NCI-H345 (cell line): Measurements from ENCODE around the gene SIRPA.

Source experiments
- DNase-seq: peaks from one replicate; lab custom pipeline; 2025; lab: John Stamatoyannopoulos, UW

The SIRPA gene

GRCh38 chr20:1933465-1933870 is 38.3 kb downstream of the SIRPA start:
- DNase-seq: no peak

GRCh38 chr20:1934156-1934555 is 38.9 kb downstream of the SIRPA start:
- no peak for DNase-seq

GRCh38 chr20:1934721-1935573 is 39.7 kb downstream of the SIRPA start:
- DNase-seq: no peak

- peak; percentile 19 for DNase-seq
Measured at GRCh38 chr20:1935696-1936366, 40.6 kb downstream of the SIRPA start.

GRCh38 chr20:1937316-1937976 is 42.2 kb downstream of the SIRPA start:
- DNase-seq: no peak

GRCh38 chr20:1938464-1939269 is 43.5 kb downstream of the SIRPA start:
- no peak for DNase-seq

GRCh38 chr20:1939270-1939595 is 44.0 kb downstream of the SIRPA start:
- no peak for DNase-seq

- no peak for DNase-seq
Measured at GRCh38 chr20:1940581-1940980, 45.4 kb downstream of the SIRPA start.

- no peak for DNase-seq
Measured at GRCh38 chr20:1941226-1941625, 46.0 kb downstream of the SIRPA start.

GRCh38 chr20:1942061-1942460 is 46.9 kb downstream of the SIRPA start:
- DNase-seq: no peak

GRCh38 chr20:1942486-1943274 is 47.5 kb downstream of the SIRPA start:
- DNase-seq: no peak

GRCh38 chr20:1943275-1944002 is 48.2 kb downstream of the SIRPA start:
- DNase-seq: no peak

- no peak for DNase-seq
Measured at GRCh38 chr20:1944345-1945091, 49.3 kb downstream of the SIRPA start.

- no peak for DNase-seq
Measured at GRCh38 chr20:1945134-1945618, 50.0 kb downstream of the SIRPA start.

- no peak for DNase-seq
Measured at GRCh38 chr20:1945660-1946059, 50.5 kb downstream of the SIRPA start.

- DNase-seq: no peak
Measured at GRCh38 chr20:1946442-1946761, 51.2 kb downstream of the SIRPA start.

- no peak for DNase-seq
Measured at GRCh38 chr20:1946762-1947534, 51.7 kb downstream of the SIRPA start.

GRCh38 chr20:1947535-1947846 is 52.3 kb downstream of the SIRPA start:
- DNase-seq: no peak

GRCh38 chr20:1949347-1950100 is 54.3 kb downstream of the SIRPA start:
- no peak for DNase-seq
